GM12878 (cell line): ENCODE results near the gene NTN1. TPM values are rescaled to one million over a fixed set of nuclear protein-coding genes. Genes with fewer than 3 reads are reported as not detected.

Experiments
- ATAC-seq: fragments of 200-7000 bp; cut with Tn5 transposase; 3 replicates; pipeline ENCODE4 v1.9.1; 2020; ENCODE audit warnings: mild to moderate bottlenecking, moderate library complexity
- BruUV-seq: library from RNA; stranded (reverse); fragments of 400-500 nt; replicated peaks from 2 replicates; lab custom pipeline; 2021; lab: Mats Ljungman, UMichigan
- CTCF ChIA-PET: fragments of 300-600 bp; sonication (Branson Sonifier 250); formaldehyde crosslinking; extraction: SDS; loops from one replicate; lab custom pipeline; 2021; ENCODE audit warnings: inconsistent platforms; lab: Yijun Ruan, JAX
- POLR2A ChIA-PET: fragments of 350-600 bp; formaldehyde crosslinking; extraction: SDS; loops from one replicate; lab custom pipeline; 2021; ENCODE audit warnings: inconsistent platforms; lab: Charles Lee
- RAD21 ChIA-PET: fragments of 300-600 bp; sonication (Branson Sonifier 250); formaldehyde crosslinking; loops from one replicate; lab custom pipeline; 2023; ENCODE audit warnings: antibody characterized with exemption; ENCODE audit not compliant: unreplicated experiment; lab: Charles Lee
- SMC1A ChIA-PET: fragments of 300-600 bp; sonication (Branson Sonifier 250); formaldehyde crosslinking; loops from one replicate; lab custom pipeline; 2023; ENCODE audit not compliant: unreplicated experiment, uncharacterized antibody; lab: Charles Lee
- DNase-seq: peaks from one replicate; pipeline ENCODE4 v3.0.0-alpha.2; 2011; ENCODE audit warnings: low read depth, low spot score
- FAIRE-seq: peaks from 3 replicates; lab custom pipeline; 2011; peaks lifted over from hg19 to GRCh38; lab: Jason Lieb, UNC
- H2AFZ ChIP-seq: 2 replicates; pipeline ENCODE4 v1.6.0; 2011; ENCODE audit warnings: low read depth, low read length, control low read depth; ENCODE audit not compliant: control insufficient read depth
- H3K27ac ChIP-seq: 2 replicates; pipeline ENCODE4 v1.5.1; 2011; ENCODE audit warnings: control low read depth; ENCODE audit not compliant: control insufficient read depth, insufficient read depth
- H3K27me3 ChIP-seq, 2 experiments: replicated peaks in 1 of 2; 2 replicates each; pipeline versions ENCODE4 v1.6.0 to v1.6.1; 2011; ENCODE audit warnings: low read length in 1 of 2; ENCODE audit not compliant: control insufficient read depth in 2 of 2, insufficient read depth in 2 of 2
- H3K36me3 ChIP-seq, 2 experiments: 2 replicates each; pipeline ENCODE4 v1.5.1; 2011; ENCODE audit warnings: low read length in 1 of 2; ENCODE audit not compliant: control insufficient read depth in 2 of 2, insufficient read depth in 2 of 2
- H3K4me1 ChIP-seq: 2 replicates; pipeline ENCODE4 v1.6.1; 2011; ENCODE audit warnings: mild to moderate bottlenecking, low read length, moderate library complexity, mixed read lengths; ENCODE audit not compliant: control insufficient read depth, insufficient read depth
- H3K4me2 ChIP-seq: 2 replicates; pipeline ENCODE4 v1.6.0; 2011; ENCODE audit warnings: control low read depth; ENCODE audit not compliant: control insufficient read depth, insufficient read depth
- H3K4me3 ChIP-seq: fragments of 200-600 bp; sonication (generic); 2 replicates; pipeline ENCODE4 v1.5.1; 2016
- H3K79me2 ChIP-seq: 2 replicates; pipeline ENCODE4 v1.6.0; 2011; ENCODE audit warnings: low read length; ENCODE audit not compliant: control insufficient read depth, insufficient read depth
- H3K9ac ChIP-seq: 2 replicates; pipeline ENCODE4 v1.8.0; 2011; ENCODE audit warnings: low read length, control low read depth, mixed read lengths; ENCODE audit not compliant: control insufficient read depth, insufficient read depth
- H3K9me3 ChIP-seq: replicated peaks from 3 replicates; pipeline ENCODE4 v1.5.1; 2011; ENCODE audit warnings: mild to moderate bottlenecking, low read length; ENCODE audit not compliant: control insufficient read depth, insufficient read depth
- H4K20me1 ChIP-seq: 2 replicates; pipeline ENCODE4 v1.6.0; 2011; ENCODE audit not compliant: control insufficient read depth, insufficient read depth
- CBFB ChIP-seq: IDR thresholded peaks from 2 replicates; pipeline ENCODE4 v1.6.1; 2016; ENCODE audit warnings: antibody characterized with exemption, low read depth
- CEBPZ ChIP-seq: fragments of 150-350 bp; IDR thresholded peaks from 2 replicates; pipeline ENCODE4 v1.6.1; 2016; ENCODE audit warnings: low read depth, low read length
- EGR1 ChIP-seq, 2 experiments: IDR thresholded peaks; 1 replicate in 1 of 2; 2 replicates in 1 of 2; pipeline ENCODE4 v1.6.1; 2011 to 2012; ENCODE audit warnings: low read depth in 2 of 2, low read length in 2 of 2, borderline replicate concordance in 1 of 2, mild to moderate bottlenecking in 1 of 2, moderate library complexity in 1 of 2
- EZH2 ChIP-seq: IDR thresholded peaks from 2 replicates; pipeline ENCODE4 v1.6.1; 2012; ENCODE audit warnings: low read depth, mild to moderate bottlenecking, control low read depth, inconsistent platforms, low read length, borderline replicate concordance; ENCODE audit not compliant: control insufficient read depth
- FOXK2 ChIP-seq: fragments of 450-650 bp; IDR thresholded peaks from 2 replicates; pipeline ENCODE4 v1.6.1; 2017; ENCODE audit warnings: mild to moderate bottlenecking, moderate library complexity
- IKZF1 ChIP-seq: fragments of 450-650 bp; conservative IDR thresholded peaks from 2 replicates; pipeline ENCODE4 v1.6.1; 2017; ENCODE audit warnings: antibody characterized with exemption, mild to moderate bottlenecking
- IRF3 ChIP-seq: fragments of 450-650 bp; IDR thresholded peaks from 2 replicates; pipeline ENCODE4 v1.6.1; 2014; ENCODE audit warnings: mild to moderate bottlenecking
- IRF4 ChIP-seq: IDR thresholded peaks from 2 replicates; pipeline ENCODE4 v1.6.1; 2011; ENCODE audit warnings: low read depth, low read length
- KDM1A ChIP-seq: fragments of 200-600 bp; sonication (generic); IDR thresholded peaks from 2 replicates; pipeline ENCODE4 v1.6.1; 2016; ENCODE audit warnings: borderline replicate concordance
- MTA2 ChIP-seq: fragments of 450-650 bp; IDR thresholded peaks from 2 replicates; pipeline ENCODE4 v1.6.1; 2016; ENCODE audit warnings: low read depth, mild to moderate bottlenecking, moderate library complexity
- MTA3 ChIP-seq: IDR thresholded peaks from 2 replicates; pipeline ENCODE4 v1.6.1; 2012; ENCODE audit warnings: low read length, inconsistent platforms, borderline replicate concordance
- MYC ChIP-seq: IDR thresholded peaks from 2 replicates; pipeline ENCODE4 v1.6.1; 2011; ENCODE audit warnings: mild to moderate bottlenecking, low read length, moderate library complexity, inconsistent platforms; ENCODE audit not compliant: insufficient read depth, insufficient replicate concordance, insufficient read length, severe bottlenecking
- PAX5 ChIP-seq: IDR thresholded peaks from 2 replicates; pipeline ENCODE4 v1.6.1; 2011; ENCODE audit warnings: low read depth, low read length, borderline replicate concordance
- POLR2AphosphoS5 ChIP-seq: IDR thresholded peaks from 2 replicates; pipeline ENCODE4 v1.6.1; 2011; ENCODE audit warnings: mild to moderate bottlenecking, low read length, inconsistent platforms
- RAD21 ChIP-seq: IDR thresholded peaks from 2 replicates; pipeline ENCODE4 v1.6.1; 2011; ENCODE audit warnings: mild to moderate bottlenecking, low read depth, low read length, moderate library complexity; ENCODE audit not compliant: insufficient read depth
- SPI1 ChIP-seq: IDR thresholded peaks from 2 replicates; pipeline ENCODE4 v1.6.1; 2011; ENCODE audit warnings: low read depth, mild to moderate bottlenecking, low read length, moderate library complexity, borderline replicate concordance; ENCODE audit not compliant: insufficient read depth
- SUZ12 ChIP-seq: fragments of 200-600 bp; sonication (generic); IDR thresholded peaks from one replicate; pipeline ENCODE4 v1.6.1; 2018; ENCODE audit warnings: antibody characterized with exemption, mild to moderate bottlenecking; ENCODE audit not compliant: unreplicated experiment
- YY1 ChIP-seq: IDR thresholded peaks from 2 replicates; pipeline ENCODE4 v1.6.1; 2011; ENCODE audit warnings: low read depth, mild to moderate bottlenecking, low read length
- ZZZ3 ChIP-seq: IDR thresholded peaks from 2 replicates; pipeline ENCODE4 v1.6.1; 2011; ENCODE audit warnings: low read depth; ENCODE audit not compliant: control insufficient read depth, insufficient read length
- WGBS: methylation state at CpG from one replicate; pipeline ENCODE4 v1.1.6; 2016; ENCODE audit warnings: low lambda C conversion rate; ENCODE audit not compliant: insufficient replicate concordance, insufficient coverage; ENCODE audit errors: missing lambda C conversion rate; 5-methylcytosine and 5-hydroxymethylcytosine counted together
- in situ Hi-C: fragments of 300-500 bp; cut with MboI; formaldehyde crosslinking; loops from 9 replicates; pipeline ENCODE4 v1.14.3; 2018; ENCODE audit warnings: mixed read lengths
- intact Hi-C: fragments of 100-400 bp; cut with micrococcal nuclease; formaldehyde crosslinking; loops from one replicate; pipeline ENCODE4 v1.14.2; 2022; ENCODE audit not compliant: unreplicated experiment
- polyA plus RNA-seq, 11 experiments: library from polyadenylated mRNA; depleted of rRNA in 4 of 11; unstranded in 6 of 11; stranded (reverse) in 5 of 11; fragments of >200 nt; fragmentation: Nextera tagmentation in 4 of 11; fragmentation: Illumina TruSeq in 1 of 11; extraction: Ambion mirVana in 4 of 11; extraction: Trizol in 1 of 11; gene quantifications; 1 replicate in 1 of 11; 2 replicates in 10 of 11; pipeline versions ENCODE4 v1.2.1 to v1.2.3, GENCODE V29; 2011 to 2016; ENCODE audit warnings: inconsistent platforms in 2 of 11, missing spikeins in 2 of 11, low read depth in 1 of 11
- total RNA-seq, 4 experiments: library from RNA; depleted of rRNA in 3 of 4; stranded (reverse); fragments of >200 nt in 3 of 4; fragmentation: Illumina TruSeq in 1 of 4; extraction: Trizol in 1 of 4; gene quantifications; 2 replicates each; pipeline versions ENCODE4 v1.2.1 to v1.2.3, GENCODE V29; 2013 to 2021

NTN1 gene
- total and polyA plus RNA-seq, 10 of the 15 experiments (the other 5 are each of a cell fraction or from before 2014, with no cell fraction given) = 0.02 to 0.89 (median 0.35) TPM

GRCh38 chr17:9268546-9268945 lies 247.2 kb downstream of the NTN1 start (continued):
- TF ChIP-seq ZZZ3 (no peak), MTA3 (no peak)

GRCh38 chr17:9269350-9270035 lies 248.2 kb downstream of the NTN1 start:
- BruUV-seq = no TSS peak
- ATAC-seq (no peak), FAIRE-seq (no peak), DNase-seq (no peak)
- POLR2A ChIA-PET = no interaction called here
- in situ Hi-C loops = no loop called here
- H3K9ac ChIP-seq = no peak overlapping the region
- no peaks in the 10 kb centered on the region for H3K4me1 ChIP-seq
- CTCF ChIA-PET = interaction anchor here (1.0 kb wide), 1 partner anchor 22 kb away, joined by 3 read pairs; no protein-coding TSS in a partner anchor
- no peaks in the 10 kb centered on the region for H3K79me2 ChIP-seq
- no peak overlapping the region for H2AFZ ChIP-seq
- SMC1A ChIA-PET = no interaction called here
- H4K20me1 ChIP-seq = no peaks in the 10 kb centered on the region
- no peaks in the 10 kb centered on the region for H3K27me3 ChIP-seq
- H3K4me2 ChIP-seq = no peak overlapping the region
- H3K36me3 ChIP-seq = no peaks in the 10 kb centered on the region
- RAD21 ChIA-PET = no interaction called here
- H3K9me3 ChIP-seq = no peaks in the 10 kb centered on the region
- intact Hi-C loops = no loop called here
- no peak overlapping the region for H3K27ac ChIP-seq
- no peak overlapping the region for H3K4me3 ChIP-seq
- WGBS = 56% methylated on average over 7 of the region's 7 CpGs
- TF ChIP-seq IRF4 (no peak), CEBPZ (no peak), SPI1 (no peak), IKZF1 (no peak), KDM1A (no peak), YY1 (no peak), RAD21 (no peak), MTA2 (no peak), CBFB (no peak), MYC (no peak), EGR1 (IDR thresholded peaks at IDR 0.05; ENCODE audit: borderline replicate concordance in 1 of 2, low read depth in 2 of 2, low read length in 2 of 2) (no peak), IRF3 (no peak), FOXK2 (no peak), EZH2 (no peak), SUZ12 (no peak), POLR2AphosphoS5 (no peak), PAX5 (no peak)
